Naive thymus-derived CD8-positive, alpha-beta T cell (primary cell): ENCODE results near the gene LSM14B. TPM values are rescaled to one million over a fixed set of nuclear protein-coding genes. Genes with fewer than 3 reads are reported as not detected.

Experiments used
- ATAC-seq, 2 donors: fragments of 150-1000 bp; cut with Tn5 transposase in 1 of 2; sonication (Bioruptor Pico), chemical (Tn5 transposase) in 1 of 2; 1 replicate in 1 of 2; 2 replicates in 1 of 2; pipeline ENCODE4 v1.10.0; 2021; ENCODE audit warnings: mild to moderate bottlenecking in 2 of 2, moderate library complexity in 2 of 2
- POLR2A ChIA-PET: fragments of 350-600 bp; sonication (Branson Sonifier 250); formaldehyde crosslinking; loops from one replicate; lab custom pipeline; 2021; ENCODE audit warnings: antibody characterized with exemption; lab: Charles Lee
- DNase-seq, 10 donors: peaks; one replicate each; pipeline versions ENCODE4 v3.0.0 to v3.0.0-alpha.2; 2020 to 2022
- H3K27ac Mint-ChIP-seq, 10 donors: one replicate each; pipeline ENCODE4 v1.8.0; 2020 to 2022; ENCODE audit warnings: mild to moderate bottlenecking in 10 of 10, mixed read lengths in 10 of 10, moderate library complexity in 4 of 10, inconsistent platforms in 1 of 10
- H3K27me3 Mint-ChIP-seq, 5 donors: one replicate each; pipeline ENCODE4 v1.8.0; 2021 to 2022; ENCODE audit warnings: mixed read lengths in 5 of 5
- H3K36me3 Mint-ChIP-seq, 3 donors: one replicate each; pipeline ENCODE4 v1.8.0; 2020 to 2022; ENCODE audit warnings: mixed read lengths in 3 of 3, mild to moderate bottlenecking in 2 of 3, inconsistent platforms in 1 of 3
- H3K4me1 Mint-ChIP-seq, 4 donors: one replicate each; pipeline ENCODE4 v1.8.0; 2021 to 2022; ENCODE audit warnings: mixed read lengths in 4 of 4
- H3K4me3 Mint-ChIP-seq, 10 donors: one replicate each; pipeline ENCODE4 v1.8.0; 2020 to 2022; ENCODE audit warnings: mild to moderate bottlenecking in 10 of 10, mixed read lengths in 10 of 10, moderate library complexity in 6 of 10, inconsistent platforms in 1 of 10
- H3K9me3 Mint-ChIP-seq, 9 donors: one replicate each; pipeline ENCODE4 v1.8.0; 2020 to 2022; ENCODE audit warnings: mixed read lengths in 9 of 9, mild to moderate bottlenecking in 3 of 9, inconsistent platforms in 1 of 9, moderate library complexity in 1 of 9
- polyA plus RNA-seq, 3 donors: library from polyadenylated mRNA; unstranded; fragments of 300-500 nt; fragmentation: Illumina TruSeq; gene quantifications; one replicate each; pipeline ENCODE4 v1.2.3, GENCODE V29; 2021
- total RNA-seq, 8 experiments: library from RNA in 2 of 8; stranded (reverse) in 2 of 8; gene quantifications; one replicate each; pipeline ENCODE4 v1.2.3 and lab custom pipeline; 2021 to 2026

The LSM14B gene
- total and polyA plus RNA-seq, 5 experiments from 2014 or later, result 1.5 to 55.8 (median 2.4) TPM

DNA sequence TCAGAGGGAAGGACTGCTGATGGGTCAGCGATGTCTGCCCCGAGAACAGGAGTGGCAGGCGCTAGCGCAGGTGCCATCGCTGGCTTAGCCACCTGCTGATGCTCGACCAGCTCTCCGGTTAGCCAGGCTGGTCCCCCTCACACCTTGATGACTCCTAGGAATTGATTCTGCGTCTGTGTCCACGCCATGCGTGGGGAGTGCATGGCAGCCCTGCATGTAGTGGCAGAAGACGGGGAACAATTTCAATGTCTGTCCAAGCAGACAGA is 28.0 kb downstream of the LSM14B start:
- Mint-ChIP-seq H3K9me3 (peaks cover 0 to 3% (median 0%) of the 10 kb centered on the region in 9 donors), H3K27me3 (no peaks in the 10 kb centered on the region), H3K4me1 (peaks cover 20 to 57% (median 41%) of the 10 kb centered on the region in 4 donors), H3K4me3 (peak overlapping the region in 1 of 10 donors; percentile 49), H3K27ac (no peak overlapping the region), H3K36me3 (peaks cover 5 to 26% (median 19%) of the 10 kb centered on the region in 3 donors)
- POLR2A ChIA-PET, result interaction anchor here (0.7 kb wide), 1 partner anchor 9 kb away, joined by 3 read pairs; no protein-coding TSS in a partner anchor
- ATAC-seq (no peak), DNase-seq (no peak)

DNA sequence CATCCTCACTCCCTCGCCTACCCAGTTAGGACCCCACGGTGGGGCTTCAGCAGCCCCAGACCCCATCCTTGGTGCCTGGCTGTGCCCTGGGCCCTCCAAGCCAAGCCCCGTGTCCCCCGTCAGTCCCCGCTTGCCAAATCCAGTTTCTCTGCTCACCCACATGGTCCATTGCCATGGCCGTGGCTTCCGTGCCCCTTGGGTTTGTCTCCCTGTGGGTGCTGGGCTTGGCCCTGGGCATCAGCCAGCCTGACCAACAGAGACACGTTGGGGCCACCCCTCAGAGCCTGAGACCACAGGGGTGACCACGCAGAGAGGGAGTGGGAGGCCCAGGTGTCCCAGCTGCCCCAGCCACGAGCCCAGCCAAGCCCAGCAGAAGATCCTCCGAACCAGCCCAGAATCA is 28.9 kb downstream of the LSM14B start:
- Mint-ChIP-seq H3K27me3 (no peaks in the 10 kb centered on the region), H3K4me3 (no peak overlapping the region), H3K36me3 (peaks cover 5 to 26% (median 19%) of the 10 kb centered on the region in 3 donors), H3K9me3 (peaks cover 0 to 3% (median 0%) of the 10 kb centered on the region in 9 donors), H3K27ac (no peak overlapping the region), H3K4me1 (peaks cover 13 to 54% (median 39%) of the 10 kb centered on the region in 4 donors)
- ATAC-seq (no peak), DNase-seq (no peak)
- POLR2A ChIA-PET, result no interaction called here

DNA sequence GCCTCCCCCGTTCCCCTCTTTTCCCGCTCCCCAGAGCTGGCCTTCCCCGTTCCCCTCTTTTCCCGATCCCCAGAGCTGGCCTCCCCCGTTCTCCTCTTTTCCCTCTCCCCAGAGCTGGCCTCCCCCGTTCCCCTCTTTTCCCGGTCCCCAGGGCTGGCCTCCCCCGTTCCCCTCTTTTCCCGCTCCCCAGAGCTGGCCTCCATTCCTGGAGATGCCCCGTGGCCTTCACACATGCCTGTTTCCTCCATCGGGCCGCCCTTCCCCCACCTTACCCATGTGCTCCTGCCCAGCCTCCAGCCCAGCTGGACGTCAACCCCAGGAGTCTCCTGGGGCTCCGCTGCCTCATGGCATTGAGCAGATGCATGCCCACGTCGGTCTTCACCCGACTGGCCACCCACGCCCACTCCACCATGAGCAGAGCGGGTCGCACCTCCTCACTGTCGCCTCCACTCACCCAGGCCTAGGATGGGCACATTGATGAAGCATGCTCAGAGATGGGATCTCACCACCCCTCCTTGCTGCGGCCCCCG is 29.6 kb downstream of the LSM14B start:
- Mint-ChIP-seq H3K36me3 (peaks cover 5 to 26% (median 19%) of the 10 kb centered on the region in 3 donors), H3K4me1 (peaks cover 13 to 54% (median 43%) of the 10 kb centered on the region in 4 donors), H3K4me3 (no peak overlapping the region), H3K27me3 (no peaks in the 10 kb centered on the region), H3K27ac (peak overlapping the region in 1 of 10 donors; percentile 34), H3K9me3 (peaks cover 0 to 3% (median 0%) of the 10 kb centered on the region in 9 donors)
- DNase-seq, result no peak
- POLR2A ChIA-PET, result interaction anchor here (0.7 kb wide), 1 partner anchor 234 kb away, joined by 3 read pairs; no protein-coding TSS in a partner anchor
- no peak for ATAC-seq

DNA sequence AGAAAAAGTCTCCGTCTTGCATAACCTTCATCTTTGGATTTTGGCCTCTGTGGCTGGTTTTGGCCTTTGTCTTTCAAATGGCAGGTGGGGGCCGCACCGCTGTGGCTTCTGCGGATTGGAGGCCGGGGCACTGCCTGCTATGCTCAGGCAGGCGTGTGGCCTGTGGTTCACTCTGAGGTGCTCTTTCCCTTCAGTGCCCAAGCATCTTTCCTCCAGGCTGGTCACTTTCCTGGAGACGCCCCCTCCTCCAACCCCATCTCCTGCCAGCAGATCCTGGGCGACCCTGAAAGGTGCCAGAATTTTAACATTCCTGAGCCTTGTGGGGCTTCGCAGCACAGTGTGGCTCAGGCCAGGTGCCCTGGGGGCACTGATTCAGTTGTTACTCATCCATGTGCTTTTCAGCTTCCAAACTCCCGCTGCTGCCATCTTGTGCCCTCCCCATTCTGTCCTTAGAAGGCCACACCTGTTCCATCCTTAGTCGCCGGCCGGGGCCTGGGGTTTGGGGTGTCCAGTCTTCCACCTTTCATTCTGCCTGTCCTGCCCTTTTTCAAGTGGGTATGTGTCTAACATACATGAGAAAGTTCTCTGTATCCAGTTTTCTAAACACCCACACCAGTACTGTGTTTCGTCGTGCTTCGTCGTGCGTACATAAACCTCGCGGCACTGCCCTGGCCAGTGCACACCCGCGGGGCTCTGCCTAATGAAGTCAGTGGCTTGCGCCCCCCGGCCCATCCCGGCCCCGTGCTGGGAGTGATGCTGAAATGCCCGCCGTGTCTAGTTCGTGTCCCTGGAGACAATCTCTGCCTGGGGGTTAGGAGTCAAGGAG is 33.4 kb downstream of the LSM14B start:
- no peak for ATAC-seq
- H3K36me3 Mint-ChIP-seq, result peaks cover 5 to 32% (median 19%) of the 10 kb centered on the region in 3 donors
- peak overlapping the region in 2 of 10 donors; percentile 34 to 46 for H3K27ac Mint-ChIP-seq
- H3K9me3 Mint-ChIP-seq, result peaks cover 0 to 3% (median 0%) of the 10 kb centered on the region in 9 donors
- POLR2A ChIA-PET, result interaction anchor here (1.1 kb wide), 1 partner anchor 89 kb away, joined by 5 read pairs; no protein-coding TSS in a partner anchor
- no peak for DNase-seq
- no peaks in the 10 kb centered on the region for H3K27me3 Mint-ChIP-seq
- no peak overlapping the region for H3K4me3 Mint-ChIP-seq
- H3K4me1 Mint-ChIP-seq, result peaks cover 12 to 34% (median 28%) of the 10 kb centered on the region in 4 donors

DNA sequence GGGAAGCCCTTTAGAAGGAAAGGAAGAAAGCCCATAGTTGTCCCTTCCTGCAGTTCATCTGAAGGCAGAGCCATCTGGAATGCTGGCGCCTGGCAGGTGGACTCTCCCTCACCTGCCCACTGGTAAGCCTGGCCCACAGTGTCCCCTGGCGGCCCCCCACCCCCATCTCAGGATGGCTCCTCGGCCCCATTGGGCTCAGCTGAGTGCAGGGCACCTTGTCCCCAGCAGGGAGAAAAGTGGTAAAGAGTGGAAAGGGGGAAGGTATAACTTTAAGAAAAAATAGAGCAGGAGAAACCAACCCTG is 33.9 kb downstream of the LSM14B start:
- Mint-ChIP-seq H3K9me3 (peaks cover 0 to 3% (median 0%) of the 10 kb centered on the region in 9 donors), H3K4me3 (no peak overlapping the region), H3K27ac (peak overlapping the region in 2 of 10 donors; percentile 34 to 46), H3K36me3 (peaks cover 5 to 33% (median 19%) of the 10 kb centered on the region in 3 donors), H3K27me3 (no peaks in the 10 kb centered on the region), H3K4me1 (peaks cover 12 to 34% (median 27%) of the 10 kb centered on the region in 4 donors)
- POLR2A ChIA-PET, result interaction anchor here (1.1 kb wide), 1 partner anchor 89 kb away, joined by 5 read pairs; no protein-coding TSS in a partner anchor
- ATAC-seq (no peak), DNase-seq (no peak)

DNA sequence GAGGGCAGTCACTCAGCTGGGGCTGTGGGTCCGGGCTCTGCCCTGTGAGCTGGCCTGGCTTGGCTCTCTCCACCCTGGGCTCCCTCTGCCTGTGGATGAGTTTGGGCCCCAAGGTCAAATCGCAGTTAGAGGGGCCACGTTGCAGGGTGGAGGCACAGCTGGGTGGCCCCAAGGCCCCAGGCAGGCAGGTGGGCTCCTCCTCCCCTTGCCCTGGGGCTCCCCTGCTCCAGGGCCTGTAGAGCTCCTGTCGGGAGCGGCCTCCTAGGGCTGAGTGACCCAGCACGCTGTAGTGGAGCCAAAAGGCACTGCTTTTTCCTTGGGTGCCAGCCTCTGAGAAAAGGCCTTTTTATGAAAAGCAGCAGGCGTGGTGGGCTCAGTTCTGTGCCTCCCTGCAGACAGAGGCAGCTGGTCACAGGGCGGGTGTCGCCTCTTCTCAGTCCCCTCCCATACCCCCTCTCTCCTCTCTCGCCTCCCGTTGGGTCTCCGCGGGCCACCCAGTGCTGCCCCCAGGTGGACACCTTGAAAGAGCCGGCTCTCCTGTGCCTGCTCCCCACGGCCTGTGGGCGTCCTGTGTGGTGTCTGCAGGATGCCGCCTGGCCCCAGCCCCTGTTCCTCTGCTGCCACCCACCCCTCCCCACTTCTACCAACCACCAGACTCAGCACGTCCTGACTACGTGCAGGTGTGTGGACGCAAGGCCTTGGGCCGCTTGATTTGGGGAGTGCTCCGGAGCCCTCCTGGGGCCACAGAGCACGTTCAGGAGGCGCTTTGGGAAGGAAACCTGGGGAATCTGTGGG is 34.5 kb downstream of the LSM14B start:
- ATAC-seq (peak; percentile 98 to 99), DNase-seq (peak; percentile 60 to 87 (median 72))
- H3K4me3 Mint-ChIP-seq, result no peak overlapping the region
- peak overlapping the region in 1 of 10 donors; percentile 59 for H3K27ac Mint-ChIP-seq
- H3K4me1 Mint-ChIP-seq, result peaks cover 12 to 34% (median 27%) of the 10 kb centered on the region in 4 donors
- peaks cover 0 to 3% (median 0%) of the 10 kb centered on the region in 9 donors for H3K9me3 Mint-ChIP-seq
- H3K36me3 Mint-ChIP-seq, result peaks cover 5 to 33% (median 19%) of the 10 kb centered on the region in 3 donors
- POLR2A ChIA-PET, result interaction anchor here (1.1 kb wide), 1 partner anchor 90 kb away, joined by 5 read pairs; no protein-coding TSS in a partner anchor
- H3K27me3 Mint-ChIP-seq, result no peaks in the 10 kb centered on the region

DNA sequence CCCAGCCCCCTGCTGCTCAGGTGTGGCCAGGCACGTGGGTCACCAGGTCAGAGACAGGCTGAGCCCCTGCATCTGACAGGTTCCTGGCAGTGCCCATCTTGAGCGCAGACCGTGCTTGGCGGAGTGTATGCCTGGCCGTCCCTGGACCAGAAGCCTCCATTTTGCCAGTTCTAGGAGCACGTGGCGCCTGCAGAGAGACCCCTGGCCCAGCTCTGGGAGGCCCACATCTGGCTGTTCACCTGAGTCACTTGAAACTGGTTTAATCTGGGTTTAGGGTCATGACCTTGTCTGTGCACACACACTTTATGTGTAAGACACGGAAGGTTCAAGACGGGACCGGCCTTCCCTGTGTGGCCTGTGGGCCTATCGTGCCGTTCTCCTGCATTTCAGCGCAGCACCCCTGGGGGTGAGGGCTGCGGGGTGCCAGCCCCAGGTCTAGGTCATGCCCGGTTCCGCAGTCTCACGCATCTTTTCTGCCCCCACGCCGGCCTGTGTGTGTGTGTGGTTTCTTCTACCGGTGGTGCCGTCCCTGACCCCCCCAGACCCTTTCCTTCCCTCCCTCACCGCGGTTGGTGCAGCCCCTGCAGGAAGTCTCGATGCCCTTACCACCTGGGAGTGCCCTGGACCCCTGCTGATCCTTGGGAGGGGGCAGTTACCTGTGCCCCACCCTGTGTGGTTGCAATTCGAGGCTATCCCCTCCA is 35.3 kb downstream of the LSM14B start:
- ATAC-seq (no peak), DNase-seq (no peak)
- Mint-ChIP-seq H3K4me1 (peaks cover 12 to 28% (median 21%) of the 10 kb centered on the region in 4 donors), H3K4me3 (no peak overlapping the region), H3K36me3 (peaks cover 5 to 30% (median 14%) of the 10 kb centered on the region in 3 donors), H3K9me3 (peaks cover 0 to 3% (median 0%) of the 10 kb centered on the region in 9 donors), H3K27me3 (no peaks in the 10 kb centered on the region), H3K27ac (peak overlapping the region in 2 of 10 donors; percentile 43 to 59)
- POLR2A ChIA-PET, result no interaction called here

DNA sequence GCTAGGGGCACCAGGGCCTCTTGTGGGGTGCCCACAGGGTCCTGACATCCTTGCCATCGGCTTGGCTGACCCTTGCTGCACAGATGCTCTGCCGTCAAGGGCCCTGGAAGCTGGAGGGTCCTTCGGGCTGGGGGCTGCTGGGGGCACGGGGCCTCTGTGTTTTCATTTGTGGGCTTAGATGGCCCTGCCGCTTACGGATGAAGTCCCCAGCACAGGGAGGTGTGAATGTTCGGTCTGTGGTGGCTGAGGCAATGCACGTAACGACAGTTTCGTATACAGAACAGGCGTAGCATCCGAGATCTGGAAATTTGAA is 35.8 kb downstream of the LSM14B start:
- Mint-ChIP-seq H3K36me3 (peaks cover 0 to 28% (median 12%) of the 10 kb centered on the region in 3 donors), H3K27me3 (no peaks in the 10 kb centered on the region), H3K4me1 (peaks cover 12 to 26% (median 19%) of the 10 kb centered on the region in 4 donors), H3K27ac (no peak overlapping the region), H3K4me3 (no peak overlapping the region), H3K9me3 (peaks cover 0 to 3% (median 0%) of the 10 kb centered on the region in 9 donors)
- ATAC-seq (no peak), DNase-seq (no peak)
- POLR2A ChIA-PET, result no interaction called here

DNA sequence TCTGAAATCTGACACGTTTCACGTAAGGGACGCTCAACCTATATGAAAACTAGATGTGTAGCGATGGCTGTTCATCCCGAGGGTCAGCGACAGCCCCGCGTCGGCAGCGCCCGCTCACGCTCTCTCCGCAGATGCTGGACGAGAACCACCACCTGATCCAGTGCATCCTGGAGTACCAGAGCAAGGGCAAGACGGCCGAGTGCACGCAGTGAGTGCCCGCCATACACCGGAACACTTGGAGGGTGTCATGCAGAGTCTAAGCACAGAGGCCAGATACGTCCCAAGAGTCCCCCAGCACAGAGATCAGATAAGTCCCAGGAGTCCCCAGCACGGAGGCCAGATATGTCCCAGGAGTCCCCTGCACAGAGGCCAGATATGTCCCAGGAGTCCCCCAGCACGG is 36.3 kb downstream of the LSM14B start:
- Mint-ChIP-seq H3K36me3 (peaks cover 0 to 25% (median 10%) of the 10 kb centered on the region in 3 donors), H3K27ac (no peak overlapping the region), H3K4me1 (peaks cover 12 to 23% (median 18%) of the 10 kb centered on the region in 4 donors), H3K4me3 (no peak overlapping the region), H3K9me3 (peaks cover 0 to 3% (median 0%) of the 10 kb centered on the region in 9 donors), H3K27me3 (no peaks in the 10 kb centered on the region)
- POLR2A ChIA-PET, result no interaction called here
- DNase-seq, result no peak
- ATAC-seq, result no peak

DNA sequence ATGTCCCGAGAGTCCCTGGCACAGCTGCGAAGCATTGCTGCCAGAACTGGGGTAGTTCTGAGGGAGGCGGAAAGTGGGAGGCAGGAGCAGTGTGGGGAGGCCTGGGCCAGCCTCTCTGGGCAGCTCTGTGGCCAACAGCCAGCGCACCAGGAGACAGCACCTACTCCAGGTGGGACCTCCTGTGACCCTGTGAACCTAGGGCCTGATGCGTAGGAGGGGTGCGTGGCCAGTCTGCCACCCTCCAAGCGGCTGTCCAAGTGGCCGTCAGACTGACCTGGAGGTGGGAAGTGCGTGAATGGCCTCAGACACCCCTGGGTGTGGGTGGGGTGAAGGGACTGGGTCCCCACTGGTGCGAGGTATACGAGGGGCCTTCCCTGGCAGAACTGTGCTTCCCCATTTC is 36.8 kb downstream of the LSM14B start:
- ATAC-seq, result no peak
- Mint-ChIP-seq H3K4me1 (peaks cover 11 to 22% (median 15%) of the 10 kb centered on the region in 4 donors), H3K27me3 (no peaks in the 10 kb centered on the region), H3K36me3 (peaks cover 0 to 22% (median 5%) of the 10 kb centered on the region in 3 donors), H3K27ac (no peak overlapping the region), H3K4me3 (no peak overlapping the region), H3K9me3 (no peaks in the 10 kb centered on the region)
- no peak for DNase-seq
- POLR2A ChIA-PET, result no interaction called here

DNA sequence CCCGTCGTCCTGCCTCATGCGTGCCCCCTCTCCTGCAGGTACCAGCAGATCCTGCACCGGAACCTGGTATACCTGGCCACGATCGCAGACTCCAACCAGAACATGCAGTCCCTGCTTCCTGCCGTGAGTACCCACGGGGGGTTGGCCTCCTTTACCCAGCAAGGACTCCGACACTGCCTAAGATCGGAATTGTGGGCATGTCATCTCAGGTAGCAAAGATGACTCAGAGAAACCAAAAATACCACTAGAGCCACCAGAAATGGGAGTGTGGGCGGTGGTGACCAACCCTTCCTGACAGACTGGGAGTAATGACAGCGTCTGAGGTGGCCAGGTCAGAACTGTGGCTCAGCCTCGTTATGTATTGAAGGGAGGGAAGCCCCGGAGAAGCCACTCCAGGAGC is 37.6 kb downstream of the LSM14B start:
- Mint-ChIP-seq H3K4me3 (no peak overlapping the region), H3K9me3 (no peaks in the 10 kb centered on the region), H3K27me3 (no peaks in the 10 kb centered on the region), H3K27ac (peak overlapping the region in 1 of 10 donors; percentile 48), H3K4me1 (peaks cover 8 to 19% (median 14%) of the 10 kb centered on the region in 4 donors), H3K36me3 (peaks cover 0 to 20% (median under 1%) of the 10 kb centered on the region in 3 donors)
- POLR2A ChIA-PET, result no interaction called here
- no peak for DNase-seq
- ATAC-seq, result no peak

DNA sequence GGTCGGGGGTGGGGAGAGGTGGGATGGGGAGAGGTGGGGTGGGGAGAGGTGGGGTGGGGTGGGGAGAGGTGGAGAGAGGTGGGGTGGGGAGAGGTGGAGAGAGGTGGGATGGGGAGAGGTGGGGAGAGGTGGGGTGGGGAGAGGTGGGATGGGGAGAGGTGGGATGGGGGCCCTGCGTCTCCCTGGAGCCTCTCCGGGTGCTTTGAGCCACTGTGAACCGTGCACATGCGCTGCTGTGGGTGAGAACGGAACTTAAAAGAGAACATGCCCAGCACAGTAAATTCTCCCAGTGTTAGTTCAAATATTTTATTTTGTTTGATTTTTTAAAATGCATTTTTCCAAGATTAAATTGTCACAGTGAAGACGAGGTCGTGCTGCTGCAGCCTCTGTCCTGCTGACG is 38.0 kb downstream of the LSM14B start:
- Mint-ChIP-seq H3K36me3 (peaks cover 0 to 19% (median 1%) of the 10 kb centered on the region in 3 donors), H3K27ac (no peak overlapping the region), H3K4me1 (peaks cover 8 to 18% (median 13%) of the 10 kb centered on the region in 4 donors)

More for the DNA sequence above, 38.0 kb downstream of the LSM14B start:
- POLR2A ChIA-PET, result no interaction called here
- Mint-ChIP-seq H3K9me3 (no peaks in the 10 kb centered on the region), H3K27me3 (no peaks in the 10 kb centered on the region), H3K4me3 (no peak overlapping the region)
- DNase-seq (no peak), ATAC-seq (no peak)
